ENCODE data around the gene SLC4A2. TPM values are rescaled to one million over a fixed set of nuclear protein-coding genes. Genes with fewer than 3 reads are reported as not detected.

The SLC4A2 gene
- total RNA-seq, 1 donor from 2014 or later = 99.4 TPM

- peaks cover 37% of the 10 kb centered on the region for H3K4me1 Mint-ChIP-seq (ENCODE audit: low read depth, unreplicated experiment)
- DNase-seq = peak; percentile 60
- H3K27me3 Mint-ChIP-seq (ENCODE audit: unreplicated experiment) = peaks cover 28% of the 10 kb centered on the region
- H3K36me3 Mint-ChIP-seq (ENCODE audit: unreplicated experiment) = no peaks in the 10 kb centered on the region
- TF ChIP-seq CTCF (IDR thresholded peaks at IDR 0.05; ENCODE audit: partially characterized antibody, unreplicated experiment) = peak; percentile 47
- H3K27ac Mint-ChIP-seq (ENCODE audit: unreplicated experiment) = peak overlapping the region; percentile 66
- peak overlapping the region; percentile 86 for H3K4me3 Mint-ChIP-seq (ENCODE audit: unreplicated experiment)
- peaks cover 33% of the 10 kb centered on the region for H3K9me3 Mint-ChIP-seq (ENCODE audit: unreplicated experiment)
Observed at GRCh38 chr7:151018421-151019129, 40.8 kb upstream of the SLC4A2 start.

GRCh38 chr7:151019130-151019447, 40.3 kb upstream of the SLC4A2 start:
- Mint-ChIP-seq H3K36me3 (ENCODE audit: unreplicated experiment) (no peaks in the 10 kb centered on the region), H3K27ac (ENCODE audit: unreplicated experiment) (peak overlapping the region; percentile 98), H3K27me3 (ENCODE audit: unreplicated experiment) (peaks cover 28% of the 10 kb centered on the region), H3K4me1 (ENCODE audit: low read depth, unreplicated experiment) (peaks cover 37% of the 10 kb centered on the region), H3K4me3 (ENCODE audit: unreplicated experiment) (peak overlapping the region; percentile 70), H3K9me3 (ENCODE audit: unreplicated experiment) (peaks cover 31% of the 10 kb centered on the region)
- TF ChIP-seq CTCF (IDR thresholded peaks at IDR 0.05; ENCODE audit: partially characterized antibody, unreplicated experiment) = no peak
- no peak for DNase-seq

GRCh38 chr7:151020231-151020630, 39.2 kb upstream of the SLC4A2 start:
- Mint-ChIP-seq H3K36me3 (ENCODE audit: unreplicated experiment) (no peaks in the 10 kb centered on the region), H3K4me1 (ENCODE audit: low read depth, unreplicated experiment) (peaks cover 43% of the 10 kb centered on the region), H3K27me3 (ENCODE audit: unreplicated experiment) (peaks cover 26% of the 10 kb centered on the region), H3K27ac (ENCODE audit: unreplicated experiment) (peak overlapping the region; percentile 98), H3K9me3 (ENCODE audit: unreplicated experiment) (peaks cover 28% of the 10 kb centered on the region), H3K4me3 (ENCODE audit: unreplicated experiment) (peak overlapping the region; percentile 75)
- TF ChIP-seq CTCF (IDR thresholded peaks at IDR 0.05; ENCODE audit: partially characterized antibody, unreplicated experiment) = no peak
- DNase-seq = peak; percentile 75

- peak overlapping the region; percentile 56 for H3K27ac Mint-ChIP-seq (ENCODE audit: unreplicated experiment)
- no peak for TF ChIP-seq CTCF (IDR thresholded peaks at IDR 0.05; ENCODE audit: partially characterized antibody, unreplicated experiment)
- H3K4me3 Mint-ChIP-seq (ENCODE audit: unreplicated experiment) = peak overlapping the region; percentile 72
- peaks cover 31% of the 10 kb centered on the region for H3K9me3 Mint-ChIP-seq (ENCODE audit: unreplicated experiment)
- H3K36me3 Mint-ChIP-seq (ENCODE audit: unreplicated experiment) = no peaks in the 10 kb centered on the region
- peak; percentile 75 for DNase-seq
- H3K27me3 Mint-ChIP-seq (ENCODE audit: unreplicated experiment) = peaks cover 25% of the 10 kb centered on the region
- peaks cover 42% of the 10 kb centered on the region for H3K4me1 Mint-ChIP-seq (ENCODE audit: low read depth, unreplicated experiment)
Observed at GRCh38 chr7:151023232-151023631, 36.2 kb upstream of the SLC4A2 start.

- H3K27ac Mint-ChIP-seq (ENCODE audit: unreplicated experiment) = peak within 1 kb of the TSS; percentile 60
- H3K9me3 Mint-ChIP-seq (ENCODE audit: unreplicated experiment) = peaks cover 27% of the 10 kb centered on the region
- no peak for TF ChIP-seq CTCF (IDR thresholded peaks at IDR 0.05; ENCODE audit: partially characterized antibody, unreplicated experiment)
- H3K27me3 Mint-ChIP-seq (ENCODE audit: unreplicated experiment) = peaks cover 23% of the 10 kb centered on the region
- H3K4me3 Mint-ChIP-seq (ENCODE audit: unreplicated experiment) = peak within 1 kb of the TSS; percentile 72
- H3K4me1 Mint-ChIP-seq (ENCODE audit: low read depth, unreplicated experiment) = peaks cover 42% of the 10 kb centered on the region
- H3K36me3 Mint-ChIP-seq (ENCODE audit: unreplicated experiment) = no peaks in the 10 kb centered on the region
- DNase-seq = no peak
Observed at GRCh38 chr7:151024435-151025056, 34.8 kb upstream of the SLC4A2 start, which contains the start of gene ATG9B. ATG9B (minus strand) TSS chr7:151024494; CDS start chr7:151024423, 71 bp downstream.

Measured in glutamatergic neuron (in vitro differentiated cells).